GM19043 (cell line): ENCODE data around the gene PALM2AKAP2.

Experiments used
- ATAC-seq: cut with Tn5 transposase; IDR thresholded peaks from one replicate; pipeline ENCODE4 v1.9.1; 2021; ENCODE audit warnings: low read depth; ENCODE audit not compliant: unreplicated experiment

PALM2AKAP2 gene

DNA sequence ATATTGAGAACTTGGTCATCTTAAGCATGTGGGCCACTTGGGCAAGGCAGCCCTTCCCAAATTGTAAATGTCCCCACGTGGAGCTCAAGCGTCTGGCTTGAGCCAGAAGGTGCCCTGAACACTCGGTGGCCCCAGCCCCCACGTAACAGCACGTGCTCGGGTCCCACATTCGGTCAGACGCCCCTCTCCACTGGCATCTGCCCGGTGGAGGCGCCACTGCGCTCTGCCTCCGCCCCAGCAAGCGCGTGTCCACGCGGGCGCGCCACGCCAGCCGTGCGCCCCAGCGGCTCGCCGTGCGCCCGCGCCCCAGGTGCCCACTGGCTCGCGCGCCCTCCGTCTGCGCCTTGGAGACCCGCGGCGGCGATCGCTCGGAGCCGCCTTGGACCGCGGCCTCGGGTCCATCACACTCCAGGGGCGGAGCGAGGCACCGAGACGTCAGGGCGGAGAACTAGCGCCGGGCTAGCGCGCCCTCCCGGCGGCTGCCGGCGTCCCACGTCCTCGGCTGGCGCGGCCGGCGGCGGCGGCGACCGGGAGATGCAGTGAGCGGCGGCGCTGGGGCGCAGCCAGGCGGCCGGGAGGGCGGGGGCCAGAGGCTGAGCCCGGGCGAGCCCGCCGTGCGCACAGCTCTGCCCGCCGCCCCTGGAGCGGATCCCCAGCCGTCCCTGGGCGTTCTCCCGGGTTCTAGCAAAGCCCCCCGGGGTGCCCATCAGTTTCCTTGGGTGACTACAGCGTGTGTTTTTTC lies at the start of gene PALM2AKAP2:
TSS of gene PALM2AKAP2 (plus strand) at position 488 of the 742 bp plus-strand sequence. CDS start 291 bp downstream, outside the sequence.
- ATAC-seq, result no peak

DNA sequence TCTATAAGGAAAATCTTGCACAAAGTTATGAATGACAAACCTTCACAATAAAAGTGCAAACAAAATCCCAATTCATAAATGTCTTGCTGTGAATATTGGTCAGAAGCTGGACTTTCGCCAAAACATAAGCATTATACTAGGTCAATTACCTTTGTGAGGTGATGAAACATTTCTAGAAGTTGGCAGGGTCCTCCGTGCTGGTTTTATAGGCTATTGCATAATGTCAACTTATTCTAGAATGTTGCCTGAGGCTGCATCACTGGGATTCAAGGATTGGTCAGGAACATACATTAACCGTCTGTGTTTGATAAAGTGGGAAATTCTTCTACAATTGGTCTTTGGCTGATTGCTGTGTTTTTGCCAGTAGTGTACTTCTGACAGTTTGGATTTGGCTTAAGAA lies 49.8 kb upstream of the PALM2AKAP2 start:
- no peak for ATAC-seq

- ATAC-seq, result no peak
Measured at GRCh38 chr9:109733690-109734089, 46.3 kb upstream of the PALM2AKAP2 start.

DNA sequence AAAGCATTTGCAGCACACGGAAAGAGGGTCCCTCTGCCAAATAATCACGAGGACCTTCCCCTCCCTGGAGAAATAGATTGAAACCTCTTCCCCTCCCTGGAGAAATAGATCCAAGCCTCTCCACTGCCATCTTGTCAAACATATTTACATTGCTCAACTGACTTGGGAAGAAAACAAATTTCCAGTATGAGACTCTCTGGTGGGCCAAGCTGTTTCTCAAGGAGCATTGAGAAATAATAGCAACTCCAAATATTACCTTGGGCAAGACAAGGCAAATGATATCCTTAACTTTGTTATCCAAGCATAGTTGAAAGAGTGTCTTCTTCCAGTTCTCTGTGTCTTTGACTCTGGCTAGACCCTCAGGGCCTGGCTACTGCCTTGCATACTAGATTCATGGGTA lies 45.2 kb upstream of the PALM2AKAP2 start:
- no peak for ATAC-seq

GRCh38 chr9:109735801-109736200 lies 44.2 kb upstream of the PALM2AKAP2 start:
- ATAC-seq, result no peak

- no peak for ATAC-seq
Measured at GRCh38 chr9:109737295-109737694, 42.7 kb upstream of the PALM2AKAP2 start.

- ATAC-seq, result no peak
Measured at GRCh38 chr9:109739760-109740159, 40.2 kb upstream of the PALM2AKAP2 start.

GRCh38 chr9:109742776-109743348 lies 37.1 kb upstream of the PALM2AKAP2 start:
- ATAC-seq, result no peak

DNA sequence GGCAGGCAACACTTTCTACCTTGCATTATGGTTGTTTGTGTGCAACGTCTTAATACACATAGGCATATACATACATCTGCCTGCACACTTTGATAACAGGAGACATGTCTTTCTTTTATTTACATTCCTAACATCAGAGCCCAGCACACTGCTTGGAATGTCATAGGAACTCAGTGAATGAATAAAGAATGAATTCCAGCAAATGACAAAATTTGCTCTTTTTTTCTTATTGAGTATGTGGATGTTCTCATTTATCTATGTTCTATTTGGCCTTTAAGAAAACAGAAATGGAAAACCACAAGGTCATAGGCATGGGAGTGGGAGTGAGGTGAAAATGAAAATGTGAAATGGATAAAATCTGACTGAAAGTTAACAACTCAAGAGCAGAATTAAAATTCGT lies 36.3 kb upstream of the PALM2AKAP2 start:
- ATAC-seq, result no peak

DNA sequence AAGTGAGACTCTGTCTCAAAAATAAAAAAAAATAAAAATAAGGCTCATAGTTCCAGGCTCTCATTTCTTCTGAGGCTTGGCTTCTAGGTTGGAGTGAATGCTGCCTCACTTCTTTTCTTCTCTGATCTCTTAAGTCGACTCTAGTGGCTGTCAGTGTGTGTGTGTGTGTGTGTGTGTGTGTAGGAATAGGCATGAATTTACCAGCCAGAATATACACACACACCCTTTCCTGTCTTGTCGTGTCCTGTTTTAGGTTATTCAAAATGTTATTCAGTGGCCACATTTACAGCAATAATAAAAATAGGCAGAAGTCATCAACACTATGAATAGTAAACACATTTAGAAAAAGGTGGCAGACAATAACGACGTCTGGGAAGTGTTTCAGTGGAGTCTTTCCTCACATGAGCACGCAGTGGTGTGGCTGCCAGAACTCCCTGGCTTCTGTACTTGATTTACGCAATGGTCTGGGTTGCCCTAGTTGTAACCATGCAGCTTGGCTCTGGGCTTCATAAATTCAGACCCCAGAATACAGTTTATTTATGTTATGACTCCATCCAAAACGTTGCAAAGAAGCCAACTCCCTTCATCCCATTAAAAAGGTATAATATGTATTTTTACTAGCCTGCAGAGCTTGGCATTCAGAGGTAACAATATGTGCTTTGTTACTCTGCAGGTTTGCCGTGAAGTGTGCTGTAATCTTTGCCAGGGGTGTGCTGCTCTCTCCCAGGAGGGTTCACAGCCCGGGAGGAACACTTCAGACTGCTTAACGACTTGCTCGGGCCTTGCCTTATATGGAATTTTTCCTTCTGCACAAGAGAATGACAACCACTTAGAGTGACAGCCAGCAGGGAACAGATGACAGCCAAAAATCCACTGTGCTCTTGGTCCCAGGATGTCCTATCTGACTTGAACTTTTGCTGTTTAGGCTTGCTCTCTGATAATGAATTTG lies 34.4 kb upstream of the PALM2AKAP2 start:
- ATAC-seq, result no peak

DNA sequence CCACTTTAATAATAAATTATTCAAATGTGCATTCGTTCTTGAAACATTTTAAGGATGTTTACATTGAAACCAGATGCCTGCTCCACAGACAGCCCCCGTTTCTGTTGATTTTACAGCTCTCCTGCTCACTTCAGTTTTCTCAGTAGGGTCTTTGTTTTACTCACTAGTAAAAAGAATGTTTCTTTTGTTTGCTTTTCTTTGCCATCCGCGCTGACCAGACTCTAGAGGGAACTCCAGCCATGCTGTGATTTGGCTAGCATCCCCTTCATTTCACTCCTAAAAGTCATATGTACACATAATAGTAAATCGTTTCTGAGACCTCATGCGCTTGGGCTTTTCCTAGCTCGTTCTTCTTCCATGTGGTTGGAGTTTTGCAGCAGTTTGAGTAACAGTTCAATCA lies 28.7 kb upstream of the PALM2AKAP2 start:
- ATAC-seq, result no peak

DNA sequence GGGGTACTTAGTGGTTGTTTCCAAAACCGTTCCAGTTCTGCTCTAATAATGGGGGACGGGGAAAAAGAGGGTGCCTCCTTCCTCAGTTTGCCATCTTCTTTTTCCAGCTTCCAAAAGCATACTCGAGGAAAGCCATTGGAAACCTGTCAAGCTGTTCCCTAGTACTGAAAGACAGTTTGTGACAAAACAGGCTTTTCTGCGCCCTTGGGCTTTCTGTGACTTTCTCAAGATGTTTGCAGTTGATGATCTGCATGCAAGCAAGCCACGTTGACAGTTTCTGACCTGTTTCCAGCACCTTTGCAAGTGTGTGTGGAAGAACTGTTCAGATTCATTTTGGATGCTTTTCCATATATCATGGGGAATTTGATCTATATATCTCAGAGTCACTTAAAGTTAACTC lies 26.7 kb upstream of the PALM2AKAP2 start:
- ATAC-seq, result no peak

DNA sequence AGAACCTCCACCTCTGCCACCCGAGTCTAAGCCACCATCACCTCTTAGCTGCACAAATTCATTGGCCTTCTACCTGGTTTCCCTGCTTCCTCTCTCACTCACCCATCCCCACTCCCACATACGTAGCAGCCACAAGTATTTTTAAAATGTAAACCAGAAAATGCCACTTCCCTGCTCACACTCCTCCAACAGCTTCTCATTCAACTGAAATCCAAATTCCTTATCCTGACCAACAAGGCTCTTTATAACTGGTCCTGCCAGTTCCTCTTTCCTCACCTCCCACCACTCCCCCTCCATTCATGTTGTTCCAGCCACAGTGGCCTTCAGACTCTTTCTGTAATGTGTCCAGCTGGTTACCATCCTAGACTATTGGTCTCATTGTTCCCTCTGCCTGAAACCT lies 25.0 kb upstream of the PALM2AKAP2 start:
- ATAC-seq, result no peak

DNA sequence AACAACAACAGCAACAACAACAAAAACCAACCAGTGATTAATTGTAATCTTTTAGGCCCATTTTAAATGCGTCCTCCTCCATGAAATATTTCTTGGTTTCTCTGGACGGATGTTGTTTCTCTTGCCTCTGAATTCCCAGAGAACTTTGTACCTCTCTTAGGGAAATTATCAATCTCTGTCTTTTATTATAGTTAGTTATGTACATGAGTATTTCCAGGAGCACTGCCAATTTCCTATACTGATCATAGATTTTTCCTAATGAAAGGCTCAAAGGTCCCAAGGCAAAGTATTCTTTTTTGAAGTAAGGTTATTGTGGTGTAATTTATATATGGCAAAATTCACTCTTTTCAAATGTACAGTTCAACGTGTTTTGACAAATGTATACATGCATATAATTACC lies 20.4 kb upstream of the PALM2AKAP2 start:
- no peak for ATAC-seq

- ATAC-seq, result no peak
Measured at GRCh38 chr9:109765278-109765677, 14.7 kb upstream of the PALM2AKAP2 start.

DNA sequence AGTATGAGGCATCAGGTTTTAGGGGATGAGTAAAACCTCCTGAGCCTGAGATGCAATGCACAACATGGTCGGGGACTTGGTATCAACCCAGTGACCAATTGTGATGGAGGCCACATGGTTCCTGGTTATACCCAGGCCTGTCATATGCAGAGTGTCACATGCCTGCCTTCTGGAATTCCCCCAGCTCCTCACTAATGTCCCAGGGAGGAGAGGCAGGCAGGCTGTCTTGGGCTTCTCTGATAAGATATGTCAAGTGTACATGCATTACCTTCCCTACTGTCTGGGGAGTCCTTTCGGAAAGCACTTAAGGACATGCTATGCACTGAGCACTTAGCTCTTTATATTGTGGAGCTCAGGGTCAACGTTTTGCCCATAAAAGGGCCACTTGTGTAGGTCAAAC lies 14.2 kb upstream of the PALM2AKAP2 start:
- ATAC-seq, result no peak

DNA sequence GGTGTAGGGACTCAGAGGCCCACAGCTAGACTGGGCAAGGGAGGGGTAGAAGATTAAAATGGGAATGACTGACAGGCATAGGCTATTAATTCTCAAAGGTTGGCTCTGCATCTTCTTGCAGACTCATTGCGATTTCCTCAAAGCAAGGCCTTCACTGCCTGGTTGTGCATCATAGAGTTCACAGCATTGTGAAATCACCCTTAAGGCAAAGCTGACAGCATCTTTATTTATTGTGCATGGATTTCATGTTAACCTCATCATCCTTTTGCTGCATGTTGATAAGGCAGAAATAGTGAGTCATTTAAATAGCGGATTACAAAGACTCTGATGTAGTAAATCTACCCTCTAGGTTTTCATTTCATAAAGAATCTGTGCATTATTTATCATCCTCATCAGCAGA lies 13.6 kb upstream of the PALM2AKAP2 start:
- ATAC-seq, result no peak

DNA sequence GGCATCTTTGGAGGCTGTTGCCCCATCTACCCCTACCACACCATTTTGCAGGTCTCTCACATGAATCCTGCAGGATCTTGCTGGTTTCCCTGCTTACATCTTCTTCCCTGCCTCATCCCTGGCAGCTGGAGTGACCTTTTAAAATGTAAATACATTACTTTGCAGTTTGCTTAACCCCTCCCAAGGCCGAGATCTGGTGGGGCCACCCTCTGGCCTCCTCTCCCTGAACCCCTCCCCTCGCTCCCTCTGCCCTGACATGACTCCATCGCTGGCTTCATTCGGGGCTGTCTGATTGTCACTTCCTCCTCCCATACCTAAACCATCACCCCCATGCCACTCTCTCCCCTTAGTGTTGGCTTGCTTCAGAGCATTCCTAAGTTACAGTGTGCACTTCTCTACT lies 12.6 kb upstream of the PALM2AKAP2 start:
- ATAC-seq, result no peak

DNA sequence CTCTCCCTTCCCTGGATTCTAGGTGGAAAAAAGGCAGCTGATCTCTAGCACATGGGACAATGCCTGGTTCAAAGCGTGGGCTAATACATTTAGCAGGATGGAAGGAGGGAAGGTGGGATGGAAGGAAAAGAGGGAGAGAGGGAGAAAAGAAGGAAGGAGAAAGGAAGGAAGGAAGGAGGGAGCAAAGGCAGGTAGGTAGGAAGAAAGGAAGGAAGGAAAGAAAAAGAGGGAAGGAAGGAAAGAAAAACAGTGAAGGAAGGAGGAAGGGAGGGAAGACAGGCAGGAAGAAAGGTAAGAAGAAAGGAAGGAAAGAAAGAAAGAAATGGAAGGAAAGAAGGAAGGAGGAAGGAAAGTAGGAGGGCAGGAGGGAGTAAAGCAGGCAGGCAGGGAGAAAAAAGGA lies 12.2 kb upstream of the PALM2AKAP2 start:
- ATAC-seq, result no peak

GRCh38 chr9:109769250-109769649 lies 10.7 kb upstream of the PALM2AKAP2 start:
- ATAC-seq, result no peak

DNA sequence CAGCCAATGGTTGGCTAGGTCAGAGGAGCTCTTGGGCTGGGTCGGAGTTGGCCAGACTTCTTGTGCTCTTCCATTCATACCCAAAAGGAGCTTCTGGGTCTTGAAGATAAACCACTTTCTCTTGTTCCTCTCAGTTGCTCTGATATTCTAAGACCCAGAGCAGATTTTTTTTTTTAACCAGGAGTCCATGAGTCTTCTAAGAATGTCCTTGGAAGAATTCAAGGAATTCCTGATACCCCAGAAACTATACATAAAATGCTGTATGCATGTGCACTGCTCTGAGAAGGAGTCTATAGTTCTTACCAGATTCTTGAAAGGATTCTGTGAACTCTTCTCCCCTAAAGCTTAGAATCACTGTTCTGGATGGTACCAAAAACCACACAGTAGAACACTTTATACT lies 9.9 kb upstream of the PALM2AKAP2 start:
- ATAC-seq, result no peak
